ENCODE results near the gene PKNOX1.
"Not testable (repeated sequence)": the region's sequence is repeated elsewhere in the genome, so short reads cannot be mapped to it uniquely, and the experiment has no call there.

- not testable (repeated sequence) for TF ChIP-seq ZNF511 (CRISPR knock-in tag; IDR thresholded peaks at IDR 0.05); TAF1 (IDR thresholded peaks at IDR 0.05; ENCODE audit: control insufficient read depth, extremely low read depth, insufficient read depth, low read length, severe bottlenecking); TCF15 (CRISPR knock-in tag; IDR thresholded peaks at IDR 0.05); RAD21 (CRISPR knock-in tag; conservative IDR thresholded peaks at IDR 0.05 in 1 of 2, IDR thresholded peaks at IDR 0.05 in 1 of 2); CHCHD3 (CRISPR knock-in tag; IDR thresholded peaks at IDR 0.05); LCOR (CRISPR knock-in tag; IDR thresholded peaks at IDR 0.05); EP300 (IDR thresholded peaks at IDR 0.05; ENCODE audit: low read length); NCOA6 (IDR thresholded peaks at IDR 0.05); FOSL1 (tag; conservative IDR thresholded peaks at IDR 0.05); MAFK (IDR thresholded peaks at IDR 0.05; ENCODE audit: low read length); PATZ1 (CRISPR knock-in tag; IDR thresholded peaks at IDR 0.05; ENCODE audit: borderline replicate concordance)
Observed at GRCh38 chr21:42933137-42933970, 41.0 kb upstream of the PKNOX1 start.

All from K562 (cell line).